ENCODE measurements around the gene ARID1A. TPM values are rescaled to one million over a fixed set of nuclear protein-coding genes. Genes with fewer than 3 reads are reported as not detected.

The ARID1A gene
- total RNA-seq, 1 donor from 2014 or later, result 70.0 TPM

- TF ChIP-seq, protein P1, sequence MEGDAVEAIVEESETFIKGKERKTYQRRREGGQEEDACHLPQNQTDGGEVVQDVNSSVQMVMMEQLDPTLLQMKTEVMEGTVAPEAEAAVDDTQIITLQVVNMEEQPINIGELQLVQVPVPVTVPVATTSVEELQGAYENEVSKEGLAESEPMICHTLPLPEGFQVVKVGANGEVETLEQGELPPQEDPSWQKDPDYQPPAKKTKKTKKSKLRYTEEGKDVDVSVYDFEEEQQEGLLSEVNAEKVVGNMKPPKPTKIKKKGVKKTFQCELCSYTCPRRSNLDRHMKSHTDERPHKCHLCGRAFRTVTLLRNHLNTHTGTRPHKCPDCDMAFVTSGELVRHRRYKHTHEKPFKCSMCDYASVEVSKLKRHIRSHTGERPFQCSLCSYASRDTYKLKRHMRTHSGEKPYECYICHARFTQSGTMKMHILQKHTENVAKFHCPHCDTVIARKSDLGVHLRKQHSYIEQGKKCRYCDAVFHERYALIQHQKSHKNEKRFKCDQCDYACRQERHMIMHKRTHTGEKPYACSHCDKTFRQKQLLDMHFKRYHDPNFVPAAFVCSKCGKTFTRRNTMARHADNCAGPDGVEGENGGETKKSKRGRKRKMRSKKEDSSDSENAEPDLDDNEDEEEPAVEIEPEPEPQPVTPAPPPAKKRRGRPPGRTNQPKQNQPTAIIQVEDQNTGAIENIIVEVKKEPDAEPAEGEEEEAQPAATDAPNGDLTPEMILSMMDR (IDR thresholded peaks at IDR 0.05), result no peak
- DNase-seq (ENCODE audit: extremely low spot score, unreplicated experiment), result no peak
- H3K27me3 Mint-ChIP-seq (ENCODE audit: unreplicated experiment), result no peaks in the 10 kb centered on the region
- no peak overlapping the region for H3K27ac Mint-ChIP-seq (ENCODE audit: unreplicated experiment)
- peaks cover 49% of the 10 kb centered on the region for H3K4me1 Mint-ChIP-seq (ENCODE audit: unreplicated experiment)
- H3K4me3 Mint-ChIP-seq (ENCODE audit: unreplicated experiment), result no peak overlapping the region
- H3K9me3 Mint-ChIP-seq (ENCODE audit: unreplicated experiment), result no peaks in the 10 kb centered on the region
- H3K36me3 Mint-ChIP-seq (ENCODE audit: unreplicated experiment), result peaks cover 43% of the 10 kb centered on the region
Measured at GRCh38 chr1:26781206-26781825, 85.5 kb downstream of the ARID1A start.

DNA sequence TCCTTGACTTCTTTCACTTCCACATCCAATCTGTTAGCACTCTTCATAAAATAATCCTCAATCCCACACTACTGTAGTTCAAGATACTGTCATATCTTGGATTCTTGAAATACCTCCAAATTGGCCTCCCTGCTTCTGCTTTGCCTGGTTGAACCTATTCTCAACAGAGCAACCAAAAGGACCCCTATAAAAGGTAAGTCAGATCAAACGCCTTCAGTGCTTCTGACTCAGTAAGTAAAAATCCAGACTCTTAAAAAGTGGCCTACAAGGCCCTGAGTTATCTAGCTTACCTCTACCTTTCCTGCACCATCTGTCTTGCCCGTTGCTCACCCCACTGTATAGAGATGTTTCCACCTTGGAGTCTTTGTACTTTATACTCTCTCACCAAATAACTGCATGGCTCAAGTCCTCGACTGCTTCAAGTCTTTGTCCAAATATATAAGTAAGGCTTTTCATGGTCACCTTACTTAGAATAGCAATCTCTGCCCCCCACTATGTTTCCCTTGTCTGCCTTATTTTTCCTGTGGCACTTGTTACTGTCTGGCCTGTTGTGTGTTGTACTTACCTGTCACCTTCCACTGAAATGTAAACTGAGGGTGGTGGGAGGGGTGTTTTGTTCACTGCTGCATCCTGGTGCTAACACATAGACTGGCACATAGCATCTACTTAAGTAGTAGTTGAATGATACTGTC is 86.9 kb downstream of the ARID1A start:
- H3K27ac Mint-ChIP-seq (ENCODE audit: unreplicated experiment), result peak overlapping the region; percentile 27
- TF ChIP-seq, protein P1 (IDR thresholded peaks at IDR 0.05), result no peak
- no peak overlapping the region for H3K4me3 Mint-ChIP-seq (ENCODE audit: unreplicated experiment)
- no peaks in the 10 kb centered on the region for H3K9me3 Mint-ChIP-seq (ENCODE audit: unreplicated experiment)
- H3K36me3 Mint-ChIP-seq (ENCODE audit: unreplicated experiment), result peaks cover 36% of the 10 kb centered on the region
- H3K4me1 Mint-ChIP-seq (ENCODE audit: unreplicated experiment), result peaks cover 61% of the 10 kb centered on the region
- no peaks in the 10 kb centered on the region for H3K27me3 Mint-ChIP-seq (ENCODE audit: unreplicated experiment)
- no peak for DNase-seq (ENCODE audit: extremely low spot score, unreplicated experiment)

DNA sequence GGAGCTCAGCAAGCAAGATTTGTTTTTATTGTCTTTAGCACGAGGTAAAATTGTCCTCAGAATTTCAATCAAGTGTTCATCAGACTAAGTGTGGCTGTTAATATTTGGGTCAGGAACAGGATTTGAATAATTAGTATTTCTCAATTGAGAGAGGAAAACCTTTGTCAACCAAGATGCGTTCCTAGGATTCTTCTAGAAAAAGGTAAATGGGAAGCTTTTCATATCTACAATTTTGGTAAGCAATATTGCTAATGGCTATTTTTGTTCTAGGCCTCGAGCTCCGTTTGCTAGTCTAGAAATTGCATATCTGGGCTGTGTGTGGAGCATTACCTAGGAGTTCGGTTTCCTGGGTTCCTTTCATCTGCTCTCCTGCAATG is 87.8 kb downstream of the ARID1A start:
- TF ChIP-seq, protein P1 (IDR thresholded peaks at IDR 0.05), result no peak
- H3K4me1 Mint-ChIP-seq (ENCODE audit: unreplicated experiment), result peaks cover 64% of the 10 kb centered on the region
- no peaks in the 10 kb centered on the region for H3K27me3 Mint-ChIP-seq (ENCODE audit: unreplicated experiment)
- no peaks in the 10 kb centered on the region for H3K9me3 Mint-ChIP-seq (ENCODE audit: unreplicated experiment)
- DNase-seq (ENCODE audit: extremely low spot score, unreplicated experiment), result no peak
- H3K36me3 Mint-ChIP-seq (ENCODE audit: unreplicated experiment), result peaks cover 29% of the 10 kb centered on the region
- H3K27ac Mint-ChIP-seq (ENCODE audit: unreplicated experiment), result peak overlapping the region; percentile 100
- no peak overlapping the region for H3K4me3 Mint-ChIP-seq (ENCODE audit: unreplicated experiment)

DNA sequence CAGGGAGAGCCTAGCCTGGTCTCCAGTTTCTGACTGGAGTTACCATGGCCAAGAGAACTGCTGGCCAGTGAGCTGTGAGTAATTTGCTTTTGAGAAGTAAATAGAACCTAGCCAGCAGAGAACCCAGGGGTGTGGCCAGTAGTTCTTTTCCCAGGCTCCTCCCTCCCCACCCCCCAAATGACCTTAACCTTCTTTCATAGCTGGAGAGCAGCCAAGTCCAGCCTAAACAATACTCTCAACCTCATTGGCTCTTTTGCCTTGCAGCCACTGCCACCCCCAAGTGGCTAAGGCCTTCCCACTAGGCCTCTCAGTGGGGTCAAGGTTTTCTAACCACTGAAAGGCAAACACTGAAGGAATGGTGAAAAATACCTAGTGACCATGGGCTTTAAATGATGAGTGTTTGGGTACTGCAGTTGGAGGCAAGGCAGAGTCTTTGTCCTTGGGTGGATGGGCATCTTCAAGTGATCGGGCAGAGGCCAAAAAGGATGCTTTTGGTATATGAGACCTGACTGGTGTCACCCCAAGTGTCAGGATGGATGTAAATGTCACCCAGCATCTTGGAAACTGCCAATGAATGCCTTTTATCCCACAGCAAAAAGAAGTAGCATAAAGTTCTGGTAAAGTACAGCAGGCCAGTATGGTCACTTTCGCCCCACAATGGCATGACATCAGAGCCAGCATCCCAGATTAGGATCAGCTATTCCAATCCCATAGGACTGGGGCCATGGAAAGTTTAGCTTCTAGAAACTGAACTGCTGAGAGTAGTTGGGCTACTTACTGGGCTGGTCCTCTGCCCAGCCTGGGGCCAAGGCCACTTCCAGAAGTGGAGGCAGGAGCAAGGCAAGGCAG is 88.4 kb downstream of the ARID1A start:
- H3K9me3 Mint-ChIP-seq (ENCODE audit: unreplicated experiment), result no peaks in the 10 kb centered on the region
- no peak overlapping the region for H3K4me3 Mint-ChIP-seq (ENCODE audit: unreplicated experiment)

More for the DNA sequence above, 88.4 kb downstream of the ARID1A start:
- DNase-seq (ENCODE audit: extremely low spot score, unreplicated experiment), result no peak
- peak overlapping the region; percentile 100 for H3K27ac Mint-ChIP-seq (ENCODE audit: unreplicated experiment)
- TF ChIP-seq, protein P1 (IDR thresholded peaks at IDR 0.05), result no peak
- peaks cover 24% of the 10 kb centered on the region for H3K36me3 Mint-ChIP-seq (ENCODE audit: unreplicated experiment)
- no peaks in the 10 kb centered on the region for H3K27me3 Mint-ChIP-seq (ENCODE audit: unreplicated experiment)
- H3K4me1 Mint-ChIP-seq (ENCODE audit: unreplicated experiment), result peaks cover 70% of the 10 kb centered on the region
